Activated T-cell treated with anti-CD3 and anti-CD28 coated beads, Interleukin-2, amount 50 U/mL, for 24 hours (primary cell): ENCODE results near the gene ITGAV.
"Not testable (repeated sequence)": the region's sequence is repeated elsewhere in the genome, so short reads cannot be mapped to it uniquely, and the experiment has no call there.

Source experiments
- DNase-seq: peaks from one replicate; pipeline ENCODE4 v3.0.0-alpha.2; 2020
- H3K27ac Mint-ChIP-seq: 2 replicates; pipeline ENCODE4 v1.8.0; 2020; ENCODE audit warnings: mild to moderate bottlenecking, mixed read lengths
- H3K27me3 Mint-ChIP-seq: 2 replicates; pipeline ENCODE4 v1.8.0; 2020; ENCODE audit warnings: mixed read lengths
- H3K36me3 Mint-ChIP-seq: 2 replicates; pipeline ENCODE4 v1.8.0; 2020; ENCODE audit warnings: low read depth, mixed read lengths
- H3K4me1 Mint-ChIP-seq: 2 replicates; pipeline ENCODE4 v1.8.0; 2020; ENCODE audit warnings: low read depth, mixed read lengths
- H3K4me3 Mint-ChIP-seq: 2 replicates; pipeline ENCODE4 v1.8.0; 2020; ENCODE audit warnings: mild to moderate bottlenecking, moderate library complexity, mixed read lengths
- H3K9me3 Mint-ChIP-seq: 2 replicates; pipeline ENCODE4 v1.8.0; 2020; ENCODE audit warnings: mixed read lengths

ITGAV gene

GRCh38 chr2:186561467-186562208 is 28.2 kb upstream of the ITGAV start:
- no peak for DNase-seq
- H3K4me1 Mint-ChIP-seq = no peaks in the 10 kb centered on the region
- peaks cover 18% of the 10 kb centered on the region for H3K27me3 Mint-ChIP-seq
- H3K36me3 Mint-ChIP-seq = no peaks in the 10 kb centered on the region
- H3K27ac Mint-ChIP-seq = no peak overlapping the region
- H3K9me3 Mint-ChIP-seq = no peaks in the 10 kb centered on the region
- H3K4me3 Mint-ChIP-seq = no peak overlapping the region

- Mint-ChIP-seq H3K36me3 (no peaks in the 10 kb centered on the region), H3K9me3 (no peaks in the 10 kb centered on the region), H3K27ac (no peak overlapping the region), H3K4me1 (no peaks in the 10 kb centered on the region), H3K27me3 (peaks cover 18% of the 10 kb centered on the region), H3K4me3 (no peak overlapping the region)
- DNase-seq = no peak
Measured at GRCh38 chr2:186562209-186562578, 27.7 kb upstream of the ITGAV start.

- not testable (repeated sequence) for H3K9me3 Mint-ChIP-seq, H3K4me1 Mint-ChIP-seq, H3K4me3 Mint-ChIP-seq, H3K27me3 Mint-ChIP-seq, H3K36me3 Mint-ChIP-seq, DNase-seq, H3K27ac Mint-ChIP-seq
Measured at GRCh38 chr2:186568600-186568999, 21.3 kb upstream of the ITGAV start.

- not testable (repeated sequence) for H3K4me3 Mint-ChIP-seq, H3K4me1 Mint-ChIP-seq, H3K27ac Mint-ChIP-seq, DNase-seq, H3K36me3 Mint-ChIP-seq, H3K27me3 Mint-ChIP-seq, H3K9me3 Mint-ChIP-seq
Measured at GRCh38 chr2:186569127-186569526, 20.7 kb upstream of the ITGAV start.

GRCh38 chr2:186569897-186570296 is 20.0 kb upstream of the ITGAV start:
- no peak for DNase-seq
- Mint-ChIP-seq H3K27ac (no peak overlapping the region), H3K9me3 (no peaks in the 10 kb centered on the region), H3K4me3 (no peak overlapping the region), H3K27me3 (peaks cover 8% of the 10 kb centered on the region), H3K4me1 (peaks cover 2% of the 10 kb centered on the region), H3K36me3 (no peaks in the 10 kb centered on the region)

- Mint-ChIP-seq H3K36me3 (no peaks in the 10 kb centered on the region), H3K27ac (no peak overlapping the region), H3K27me3 (peaks cover 4% of the 10 kb centered on the region), H3K4me3 (no peak overlapping the region), H3K4me1 (peaks cover 5% of the 10 kb centered on the region), H3K9me3 (no peaks in the 10 kb centered on the region)
- no peak for DNase-seq
Measured at GRCh38 chr2:186570604-186571003, 19.3 kb upstream of the ITGAV start.

- Mint-ChIP-seq H3K9me3 (no peaks in the 10 kb centered on the region), H3K4me1 (peaks cover 5% of the 10 kb centered on the region), H3K27me3 (no peaks in the 10 kb centered on the region), H3K27ac (no peak overlapping the region), H3K36me3 (no peaks in the 10 kb centered on the region), H3K4me3 (no peak overlapping the region)
- no peak for DNase-seq
Measured at GRCh38 chr2:186572705-186573104, 17.2 kb upstream of the ITGAV start.

GRCh38 chr2:186573531-186573930 is 16.3 kb upstream of the ITGAV start:
- H3K27me3 Mint-ChIP-seq = no peaks in the 10 kb centered on the region
- no peaks in the 10 kb centered on the region for H3K9me3 Mint-ChIP-seq
- no peaks in the 10 kb centered on the region for H3K36me3 Mint-ChIP-seq
- no peak overlapping the region for H3K4me3 Mint-ChIP-seq
- peaks cover 5% of the 10 kb centered on the region for H3K4me1 Mint-ChIP-seq
- no peak overlapping the region for H3K27ac Mint-ChIP-seq
- DNase-seq = no peak

- Mint-ChIP-seq H3K27me3 (no peaks in the 10 kb centered on the region), H3K27ac (no peak overlapping the region), H3K4me1 (peaks cover 3% of the 10 kb centered on the region), H3K4me3 (no peak overlapping the region), H3K9me3 (no peaks in the 10 kb centered on the region), H3K36me3 (no peaks in the 10 kb centered on the region)
- no peak for DNase-seq
Measured at GRCh38 chr2:186575302-186575701, 14.6 kb upstream of the ITGAV start.

- no peaks in the 10 kb centered on the region for H3K9me3 Mint-ChIP-seq
- peaks cover 3% of the 10 kb centered on the region for H3K4me1 Mint-ChIP-seq
- H3K36me3 Mint-ChIP-seq = no peaks in the 10 kb centered on the region
- no peaks in the 10 kb centered on the region for H3K27me3 Mint-ChIP-seq
- H3K4me3 Mint-ChIP-seq = no peak overlapping the region
- no peak for DNase-seq
- H3K27ac Mint-ChIP-seq = no peak overlapping the region
Measured at GRCh38 chr2:186575856-186576255, 14.0 kb upstream of the ITGAV start.

- Mint-ChIP-seq H3K36me3 (no peaks in the 10 kb centered on the region), H3K4me3 (no peak overlapping the region), H3K27ac (no peak overlapping the region), H3K4me1 (peaks cover 3% of the 10 kb centered on the region), H3K9me3 (no peaks in the 10 kb centered on the region), H3K27me3 (peaks cover 2% of the 10 kb centered on the region)
- no peak for DNase-seq
Measured at GRCh38 chr2:186576614-186577013, 13.2 kb upstream of the ITGAV start.

GRCh38 chr2:186582698-186583097 is 7.2 kb upstream of the ITGAV start:
- Mint-ChIP-seq H3K4me3 (no peak overlapping the region), H3K36me3 (no peaks in the 10 kb centered on the region), H3K27me3 (peaks cover 2% of the 10 kb centered on the region), H3K4me1 (no peaks in the 10 kb centered on the region), H3K9me3 (no peaks in the 10 kb centered on the region), H3K27ac (no peak overlapping the region)
- no peak for DNase-seq

- no peaks in the 10 kb centered on the region for H3K9me3 Mint-ChIP-seq
- H3K27ac Mint-ChIP-seq = no peak overlapping the region
- DNase-seq = no peak
- H3K27me3 Mint-ChIP-seq = peaks cover 2% of the 10 kb centered on the region
- no peaks in the 10 kb centered on the region for H3K36me3 Mint-ChIP-seq
- H3K4me1 Mint-ChIP-seq = peaks cover 2% of the 10 kb centered on the region
- no peak overlapping the region for H3K4me3 Mint-ChIP-seq
Measured at GRCh38 chr2:186584053-186584452, 5.8 kb upstream of the ITGAV start.

GRCh38 chr2:186588421-186588820 is 1.4 kb upstream of the ITGAV start:
- H3K36me3 Mint-ChIP-seq = no peaks in the 10 kb centered on the region
- no peaks in the 10 kb centered on the region for H3K27me3 Mint-ChIP-seq
- peaks cover 24% of the 10 kb centered on the region for H3K4me1 Mint-ChIP-seq
- no peak overlapping the region for H3K4me3 Mint-ChIP-seq
- H3K27ac Mint-ChIP-seq = no peak overlapping the region
- DNase-seq = no peak
- no peaks in the 10 kb centered on the region for H3K9me3 Mint-ChIP-seq

GRCh38 chr2:186588940-186589611 is 780 bp upstream of the ITGAV start:
- Mint-ChIP-seq H3K27ac (peak overlapping the region; percentile 89), H3K27me3 (no peaks in the 10 kb centered on the region), H3K9me3 (no peaks in the 10 kb centered on the region), H3K4me3 (peak overlapping the region; percentile 76), H3K36me3 (no peaks in the 10 kb centered on the region), H3K4me1 (peaks cover 29% of the 10 kb centered on the region)
- DNase-seq = no peak
